Adrenal gland (tissue), 5 donors: ENCODE measurements around the gene SLC9B1.
"Not testable (repeated sequence)": the region's sequence is repeated elsewhere in the genome, so short reads cannot be mapped to it uniquely, and the experiment has no call there.

Experiments
- CTCF ChIP-seq, 6 experiments: fragments of 450-650 bp in 4 of 6; fragments of 200-600 bp in 2 of 6; sonication (generic) in 1 of 6; IDR thresholded peaks; 1 replicate in 5 of 6; 2 replicates in 1 of 6; pipeline versions ENCODE4 v1.5.1 to v1.8.0; 2016 to 2021; ENCODE audit warnings: antibody characterized with exemption in 6 of 6, mild to moderate bottlenecking in 2 of 6, moderate library complexity in 1 of 6
- POLR2A ChIP-seq, 2 donors: fragments of 450-650 bp; IDR thresholded peaks; one replicate each; pipeline ENCODE4 v1.6.1; 2017; ENCODE audit warnings: antibody characterized with exemption in 2 of 2, mild to moderate bottlenecking in 2 of 2, moderate library complexity in 1 of 2
- donor health status: DM: no; HTN: no; CAD: no.

DNA sequence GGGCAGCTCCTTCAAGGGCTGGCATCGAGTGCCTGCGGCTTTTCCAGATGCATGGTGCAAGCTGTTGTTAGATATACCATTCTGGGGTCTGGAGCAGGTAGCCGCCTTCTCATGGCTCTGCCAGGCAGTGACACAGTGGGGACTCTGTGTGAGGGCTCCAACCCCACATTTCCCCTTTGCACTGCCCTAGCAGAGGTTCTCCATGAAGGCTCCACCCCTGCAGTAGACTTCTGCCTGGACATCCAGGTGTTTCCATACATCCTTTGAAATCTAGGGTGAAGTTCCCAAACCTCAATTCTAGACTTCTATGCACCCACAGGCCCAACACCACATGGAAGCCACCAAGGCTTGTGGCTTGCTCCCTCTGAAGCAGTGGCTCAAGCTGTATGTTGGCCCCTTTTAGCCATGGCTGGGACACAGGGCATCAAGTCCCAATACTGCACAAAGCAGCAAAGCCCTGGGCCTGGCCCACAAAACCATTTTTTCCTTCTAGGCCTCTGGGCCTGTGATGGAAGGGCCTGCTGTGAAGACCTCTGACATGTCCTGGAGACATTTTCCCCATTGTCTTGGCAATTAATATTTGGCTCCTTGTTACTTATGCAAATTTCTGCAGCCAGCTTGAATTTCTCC is 141.9 kb downstream of the SLC9B1 start:
- TF ChIP-seq CTCF, POLR2A (IDR thresholded peaks at IDR 0.05): not testable (repeated sequence)
